ENCODE results near the gene SUSD4.
"Not testable (repeated sequence)": the region's sequence is repeated elsewhere in the genome, so short reads cannot be mapped to it uniquely, and the experiment has no call there.

SUSD4 gene

GRCh38 chr1:223264529-223264928 is 99.4 kb downstream of the SUSD4 start:
- H3K4me1 ChIP-seq (ENCODE audit: control insufficient read depth in 1 of 2, insufficient read depth in 2 of 2, low read length in 2 of 2) = no peaks in the 10 kb centered on the region
- H3K27me3 ChIP-seq (ENCODE audit: low read depth, low read length) = no peaks in the 10 kb centered on the region
- no peaks in the 10 kb centered on the region for H3K36me3 ChIP-seq (ENCODE audit: control insufficient read depth in 1 of 2, insufficient read depth in 2 of 2, low read length in 2 of 2)
- no peak overlapping the region for H3K4me3 ChIP-seq (ENCODE audit: low read depth in 1 of 2, low read length in 2 of 2)
- H3K9me3 ChIP-seq (ENCODE audit: control insufficient read depth in 1 of 2, low read length in 2 of 2) = no peaks in the 10 kb centered on the region
- H3K27ac ChIP-seq (ENCODE audit: low read length) = no peak overlapping the region

DNA sequence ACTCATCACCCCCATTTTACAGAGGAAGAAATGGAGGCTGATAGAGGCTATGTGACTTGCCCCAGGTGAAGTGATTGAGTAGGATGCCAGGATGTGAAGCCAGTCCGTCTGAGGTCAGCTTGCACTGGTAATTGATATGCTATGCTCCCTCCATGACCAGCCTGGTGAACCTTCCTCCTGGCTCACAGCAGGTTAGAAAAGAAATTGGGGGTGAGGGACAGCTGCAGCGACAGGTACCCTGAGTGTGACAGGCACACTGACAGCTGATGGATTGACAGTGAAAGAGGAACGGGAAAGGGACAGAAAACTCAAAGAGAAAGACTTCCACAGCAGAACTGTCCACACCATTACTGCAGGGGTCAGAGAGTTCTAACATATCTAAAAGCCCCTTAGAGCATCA is 102.1 kb downstream of the SUSD4 start:
- Histone ChIP-seq H3K27ac (ENCODE audit: low read length) (no peak overlapping the region), H3K4me1 (ENCODE audit: control insufficient read depth in 1 of 2, insufficient read depth in 2 of 2, low read length in 2 of 2) (no peaks in the 10 kb centered on the region), H3K27me3 (ENCODE audit: low read depth, low read length) (no peaks in the 10 kb centered on the region), H3K9me3 (ENCODE audit: control insufficient read depth in 1 of 2, low read length in 2 of 2) (no peaks in the 10 kb centered on the region), H3K4me3 (ENCODE audit: low read depth in 1 of 2, low read length in 2 of 2) (no peak overlapping the region), H3K36me3 (ENCODE audit: control insufficient read depth in 1 of 2, insufficient read depth in 2 of 2, low read length in 2 of 2) (no peaks in the 10 kb centered on the region)

GRCh38 chr1:223260712-223261111 is 103.3 kb downstream of the SUSD4 start:
- Histone ChIP-seq H3K9me3 (ENCODE audit: control insufficient read depth in 1 of 2, low read length in 2 of 2) (no peaks in the 10 kb centered on the region), H3K36me3 (ENCODE audit: control insufficient read depth in 1 of 2, insufficient read depth in 2 of 2, low read length in 2 of 2) (no peaks in the 10 kb centered on the region)

DNA sequence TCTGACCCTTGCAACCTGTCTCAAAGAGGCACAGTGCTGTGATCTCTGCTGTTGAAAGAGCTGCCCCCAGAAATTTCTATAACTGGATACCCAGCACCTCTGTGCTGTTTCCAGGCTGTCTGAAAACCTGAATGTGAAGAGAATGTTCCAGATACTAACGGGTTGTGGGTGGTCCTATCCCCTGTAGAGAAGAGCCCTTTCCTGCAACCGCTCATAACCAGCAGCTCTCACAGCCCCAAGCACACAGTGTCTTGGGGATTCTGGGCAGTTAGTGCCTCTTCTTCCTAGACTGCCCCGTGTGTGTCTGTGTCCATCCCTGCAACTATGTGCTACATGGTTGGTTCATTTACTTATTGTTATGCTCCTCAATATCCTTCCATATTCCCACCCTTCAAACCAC is 104.5 kb downstream of the SUSD4 start:
- Histone ChIP-seq H3K36me3 (ENCODE audit: control insufficient read depth in 1 of 2, insufficient read depth in 2 of 2, low read length in 2 of 2) (no peaks in the 10 kb centered on the region), H3K27ac (ENCODE audit: low read length) (no peak overlapping the region), H3K9me3 (ENCODE audit: control insufficient read depth in 1 of 2, low read length in 2 of 2) (no peaks in the 10 kb centered on the region), H3K4me3 (ENCODE audit: low read depth in 1 of 2, low read length in 2 of 2) (no peak overlapping the region), H3K27me3 (ENCODE audit: low read depth, low read length) (no peaks in the 10 kb centered on the region), H3K4me1 (ENCODE audit: control insufficient read depth in 1 of 2, insufficient read depth in 2 of 2, low read length in 2 of 2) (no peaks in the 10 kb centered on the region)

More at GRCh38 chr1:223260712-223261111, 103.3 kb downstream of the SUSD4 start:
- H3K4me3 ChIP-seq (ENCODE audit: low read depth in 1 of 2, low read length in 2 of 2) = no peak overlapping the region
- no peaks in the 10 kb centered on the region for H3K4me1 ChIP-seq (ENCODE audit: control insufficient read depth in 1 of 2, insufficient read depth in 2 of 2, low read length in 2 of 2)
- no peaks in the 10 kb centered on the region for H3K27me3 ChIP-seq (ENCODE audit: low read depth, low read length)
- H3K27ac ChIP-seq (ENCODE audit: low read length) = no peak overlapping the region

DNA sequence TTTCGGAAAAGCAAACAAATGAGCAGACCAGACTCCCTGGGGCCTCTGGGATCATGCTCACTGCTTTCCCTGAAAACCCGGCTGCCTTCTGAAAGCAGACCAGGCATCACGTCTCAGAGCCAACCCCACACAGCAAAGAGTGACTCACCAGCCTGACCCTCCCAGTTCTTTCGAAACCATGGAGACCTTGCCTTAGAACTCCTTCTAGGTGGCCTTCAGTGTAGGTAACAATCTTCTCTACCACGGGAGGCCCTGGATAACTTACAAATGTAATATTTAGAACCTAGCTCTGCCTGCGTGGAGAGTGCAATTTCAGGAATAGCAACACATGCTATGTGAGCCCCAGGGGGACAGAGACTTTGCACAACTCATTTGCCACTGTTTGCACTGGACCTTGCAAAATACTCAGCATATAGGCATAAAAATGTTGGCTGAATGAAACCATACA is 105.2 kb downstream of the SUSD4 start:
- Histone ChIP-seq H3K4me3 (ENCODE audit: low read depth in 1 of 2, low read length in 2 of 2) (no peak overlapping the region), H3K36me3 (ENCODE audit: control insufficient read depth in 1 of 2, insufficient read depth in 2 of 2, low read length in 2 of 2) (no peaks in the 10 kb centered on the region), H3K27me3 (ENCODE audit: low read depth, low read length) (no peaks in the 10 kb centered on the region), H3K9me3 (ENCODE audit: control insufficient read depth in 1 of 2, low read length in 2 of 2) (no peaks in the 10 kb centered on the region), H3K27ac (ENCODE audit: low read length) (no peak overlapping the region), H3K4me1 (ENCODE audit: control insufficient read depth in 1 of 2, insufficient read depth in 2 of 2, low read length in 2 of 2) (no peaks in the 10 kb centered on the region)

- Histone ChIP-seq H3K27me3 (ENCODE audit: low read depth, low read length) (no peaks in the 10 kb centered on the region), H3K4me1 (ENCODE audit: control insufficient read depth in 1 of 2, insufficient read depth in 2 of 2, low read length in 2 of 2) (no peaks in the 10 kb centered on the region), H3K27ac (ENCODE audit: low read length) (no peak overlapping the region)
Measured at GRCh38 chr1:223257856-223258550, 106.0 kb downstream of the SUSD4 start.

GRCh38 chr1:223256034-223256433 is 107.9 kb downstream of the SUSD4 start:
- Histone ChIP-seq H3K9me3 (ENCODE audit: control insufficient read depth in 1 of 2, low read length in 2 of 2) (no peaks in the 10 kb centered on the region), H3K4me3 (ENCODE audit: low read depth in 1 of 2, low read length in 2 of 2) (no peak overlapping the region), H3K36me3 (ENCODE audit: control insufficient read depth in 1 of 2, insufficient read depth in 2 of 2, low read length in 2 of 2) (no peaks in the 10 kb centered on the region), H3K27me3 (ENCODE audit: low read depth, low read length) (no peaks in the 10 kb centered on the region), H3K27ac (ENCODE audit: low read length) (no peak overlapping the region), H3K4me1 (ENCODE audit: control insufficient read depth in 1 of 2, insufficient read depth in 2 of 2, low read length in 2 of 2) (no peaks in the 10 kb centered on the region)

More at GRCh38 chr1:223257856-223258550, 106.0 kb downstream of the SUSD4 start:
- no peaks in the 10 kb centered on the region for H3K9me3 ChIP-seq (ENCODE audit: control insufficient read depth in 1 of 2, low read length in 2 of 2)
- H3K36me3 ChIP-seq (ENCODE audit: control insufficient read depth in 1 of 2, insufficient read depth in 2 of 2, low read length in 2 of 2) = no peaks in the 10 kb centered on the region
- no peak overlapping the region for H3K4me3 ChIP-seq (ENCODE audit: low read depth in 1 of 2, low read length in 2 of 2)

GRCh38 chr1:223253916-223254315 is 110.1 kb downstream of the SUSD4 start:
- Histone ChIP-seq H3K4me1 (ENCODE audit: control insufficient read depth in 1 of 2, insufficient read depth in 2 of 2, low read length in 2 of 2) (no peaks in the 10 kb centered on the region), H3K27me3 (ENCODE audit: low read depth, low read length) (no peaks in the 10 kb centered on the region), H3K9me3 (ENCODE audit: control insufficient read depth in 1 of 2, low read length in 2 of 2) (no peaks in the 10 kb centered on the region), H3K4me3 (ENCODE audit: low read depth in 1 of 2, low read length in 2 of 2) (no peak overlapping the region), H3K36me3 (ENCODE audit: control insufficient read depth in 1 of 2, insufficient read depth in 2 of 2, low read length in 2 of 2) (no peaks in the 10 kb centered on the region), H3K27ac (ENCODE audit: low read length) (no peak overlapping the region)

DNA sequence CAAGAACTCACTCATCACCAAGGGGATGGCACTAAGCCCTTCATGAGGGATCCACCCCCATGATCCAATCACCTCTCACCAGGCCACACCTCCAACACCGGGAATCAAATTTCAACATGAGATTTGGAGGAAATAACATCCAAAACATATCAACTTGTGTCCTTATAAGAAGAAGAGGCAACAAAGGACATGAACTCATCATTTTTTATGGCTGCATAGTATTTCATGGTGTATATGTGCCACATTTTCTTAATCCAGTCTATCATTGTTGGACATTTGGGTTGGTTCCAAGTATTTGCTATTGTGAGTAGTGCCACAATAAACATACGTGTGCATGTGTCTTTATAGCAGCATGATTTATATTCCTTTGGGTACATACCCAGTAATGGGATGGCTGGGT is 112.6 kb downstream of the SUSD4 start:
- not testable (repeated sequence) for H3K4me1 ChIP-seq (ENCODE audit: control insufficient read depth in 1 of 2, insufficient read depth in 2 of 2, low read length in 2 of 2); H3K27ac ChIP-seq (ENCODE audit: low read length)

DNA sequence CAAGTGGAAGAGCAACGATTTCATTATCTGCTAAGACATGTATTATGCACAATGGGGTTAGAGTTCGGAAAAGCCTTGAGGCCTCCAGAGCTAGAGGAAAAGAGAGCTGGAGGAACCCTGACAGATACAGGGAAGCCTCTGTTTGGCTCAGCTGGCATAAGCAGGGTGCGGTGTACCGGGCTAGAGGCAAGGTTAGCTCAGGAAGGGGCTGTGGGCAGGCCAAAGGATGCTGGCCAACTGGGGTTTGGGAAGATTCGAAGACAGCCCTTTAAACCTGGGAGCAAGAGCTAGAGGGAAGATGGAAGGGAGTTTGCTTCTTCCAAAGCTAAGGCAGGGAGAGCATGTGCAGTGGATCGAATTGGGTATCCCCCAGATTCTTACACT is 113.4 kb downstream of the SUSD4 start:
- Histone ChIP-seq H3K4me1 (ENCODE audit: control insufficient read depth in 1 of 2, insufficient read depth in 2 of 2, low read length in 2 of 2) (no peaks in the 10 kb centered on the region), H3K9me3 (ENCODE audit: control insufficient read depth in 1 of 2, low read length in 2 of 2) (no peaks in the 10 kb centered on the region), H3K27ac (ENCODE audit: low read length) (no peak overlapping the region), H3K4me3 (ENCODE audit: low read depth in 1 of 2, low read length in 2 of 2) (no peak overlapping the region), H3K27me3 (ENCODE audit: low read depth, low read length) (no peaks in the 10 kb centered on the region), H3K36me3 (ENCODE audit: control insufficient read depth in 1 of 2, insufficient read depth in 2 of 2, low read length in 2 of 2) (no peaks in the 10 kb centered on the region)

More for the DNA sequence above, 112.6 kb downstream of the SUSD4 start:
- H3K27me3 ChIP-seq (ENCODE audit: low read depth, low read length); H3K9me3 ChIP-seq (ENCODE audit: control insufficient read depth in 1 of 2, low read length in 2 of 2); H3K36me3 ChIP-seq (ENCODE audit: control insufficient read depth in 1 of 2, insufficient read depth in 2 of 2, low read length in 2 of 2); H3K4me3 ChIP-seq (ENCODE audit: low read depth in 1 of 2, low read length in 2 of 2): not testable (repeated sequence)

DNA sequence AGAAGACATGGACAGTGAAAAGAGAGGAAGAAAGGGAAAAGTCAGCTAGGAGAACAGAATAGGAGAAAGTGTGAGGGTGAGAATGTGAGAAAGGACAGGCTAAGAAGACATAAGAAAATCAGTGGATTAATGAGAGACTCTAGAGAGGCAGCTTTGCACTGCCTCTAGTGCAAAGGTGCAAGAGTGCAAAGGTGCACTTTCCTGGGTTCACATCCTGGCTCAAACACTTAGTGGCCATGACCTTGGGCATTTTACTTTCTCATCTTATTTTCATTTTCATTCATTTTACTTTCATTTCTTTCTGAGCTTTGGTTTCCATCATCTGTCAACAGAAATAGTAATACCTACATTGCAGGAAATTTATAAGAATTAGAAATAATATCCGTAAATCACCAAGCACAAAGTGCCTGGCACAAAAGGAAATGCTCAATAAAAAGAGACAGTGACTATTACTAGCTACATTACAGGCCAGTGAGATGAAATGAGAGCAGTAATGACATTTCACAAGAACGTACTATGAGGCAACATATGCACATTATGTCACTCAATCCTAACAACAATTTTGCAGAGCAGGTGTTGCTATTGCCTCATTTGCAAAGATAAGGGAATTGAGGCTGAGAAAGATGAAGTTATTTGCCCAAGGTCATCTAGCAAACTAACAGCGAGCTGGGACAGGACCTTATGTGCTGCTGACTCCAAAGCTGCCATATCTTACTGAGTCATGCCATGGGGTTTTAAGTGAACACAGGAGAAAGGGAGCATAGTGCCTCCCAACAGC is 113.9 kb downstream of the SUSD4 start:
- H3K27me3 ChIP-seq (ENCODE audit: low read depth, low read length) = no peaks in the 10 kb centered on the region
- no peaks in the 10 kb centered on the region for H3K36me3 ChIP-seq (ENCODE audit: control insufficient read depth in 1 of 2, insufficient read depth in 2 of 2, low read length in 2 of 2)
- H3K4me3 ChIP-seq (ENCODE audit: low read depth in 1 of 2, low read length in 2 of 2) = no peak overlapping the region
- H3K4me1 ChIP-seq (ENCODE audit: control insufficient read depth in 1 of 2, insufficient read depth in 2 of 2, low read length in 2 of 2) = no peaks in the 10 kb centered on the region
- H3K9me3 ChIP-seq (ENCODE audit: control insufficient read depth in 1 of 2, low read length in 2 of 2) = no peaks in the 10 kb centered on the region
- no peak overlapping the region for H3K27ac ChIP-seq (ENCODE audit: low read length)

All from muscle layer of duodenum (tissue), 2 donors.